CD8-positive, alpha-beta memory T cell (primary cell): ENCODE measurements around the gene SPRYD4. TPM values are rescaled to one million over a fixed set of nuclear protein-coding genes. Genes with fewer than 3 reads are reported as not detected.
A peak's percentile ranks its signal among the peaks of the same experiment; 100 is the strongest.

Experiments
- CTCF ChIA-PET: fragments of 350-600 bp; sonication (Branson Sonifier 250); formaldehyde crosslinking; loops from one replicate; lab custom pipeline; 2021; ENCODE audit warnings: antibody characterized with exemption; lab: Charles Lee
- POLR2A ChIA-PET: fragments of 350-600 bp; sonication (Branson Sonifier 250); formaldehyde crosslinking; loops from one replicate; lab custom pipeline; 2021; ENCODE audit warnings: antibody characterized with exemption; lab: Charles Lee
- DNase-seq, 5 donors: peaks; one replicate each; pipeline versions ENCODE4 v3.0.0 to v3.0.0-alpha.2; 2020 to 2022; ENCODE audit warnings: mixed read lengths in 1 of 5
- H3K27ac ChIP-seq: one replicate; pipeline ENCODE4 v1.7.0; 2013; ENCODE audit warnings: low read depth, mild to moderate bottlenecking, low read length, moderate library complexity
- H3K27me3 ChIP-seq: 2 replicates; pipeline ENCODE4 v1.7.0; 2013; ENCODE audit warnings: low read length, mild to moderate bottlenecking; ENCODE audit not compliant: insufficient read depth, poor library complexity, severe bottlenecking
- H3K36me3 ChIP-seq: 2 replicates; pipeline ENCODE4 v1.7.0; 2013; ENCODE audit warnings: mild to moderate bottlenecking, low read length, moderate library complexity; ENCODE audit not compliant: insufficient read depth
- H3K4me1 ChIP-seq: 2 replicates; pipeline ENCODE4 v1.7.0; 2013; ENCODE audit warnings: mild to moderate bottlenecking, low read length, moderate library complexity; ENCODE audit not compliant: insufficient read depth
- H3K4me3 ChIP-seq: 2 replicates; pipeline ENCODE4 v1.7.0; 2013; ENCODE audit warnings: mild to moderate bottlenecking, low read length
- H3K9me3 ChIP-seq: 2 replicates; pipeline ENCODE4 v1.7.0; 2013; ENCODE audit warnings: mild to moderate bottlenecking, low read length
- H3K27ac Mint-ChIP-seq, 8 donors: one replicate each; pipeline ENCODE4 v1.8.0; 2020 to 2021; ENCODE audit warnings: mixed read lengths in 8 of 8, mild to moderate bottlenecking in 6 of 8, inconsistent platforms in 3 of 8, moderate library complexity in 3 of 8
- H3K27me3 Mint-ChIP-seq, 2 donors: one replicate each; pipeline ENCODE4 v1.8.0; 2020 to 2021; ENCODE audit warnings: mixed read lengths in 2 of 2, mild to moderate bottlenecking in 1 of 2, moderate library complexity in 1 of 2
- H3K36me3 Mint-ChIP-seq, 3 donors: one replicate each; pipeline ENCODE4 v1.8.0; 2020 to 2021; ENCODE audit warnings: mixed read lengths in 3 of 3, inconsistent platforms in 1 of 3, mild to moderate bottlenecking in 1 of 3
- H3K4me1 Mint-ChIP-seq, 3 donors: one replicate each; pipeline ENCODE4 v1.8.0; 2020 to 2021; ENCODE audit warnings: mixed read lengths in 3 of 3, inconsistent platforms in 1 of 3, mild to moderate bottlenecking in 1 of 3
- H3K4me3 Mint-ChIP-seq, 7 donors: one replicate each; pipeline ENCODE4 v1.8.0; 2020 to 2021; ENCODE audit warnings: mixed read lengths in 7 of 7, mild to moderate bottlenecking in 6 of 7, moderate library complexity in 4 of 7, inconsistent platforms in 2 of 7
- H3K9me3 Mint-ChIP-seq, 5 donors: one replicate each; pipeline ENCODE4 v1.8.0; 2020 to 2022; ENCODE audit warnings: mixed read lengths in 5 of 5, mild to moderate bottlenecking in 3 of 5, moderate library complexity in 2 of 5, inconsistent platforms in 1 of 5
- polyA plus RNA-seq: library from polyadenylated mRNA; unstranded; fragments of 300-500 nt; fragmentation: Illumina TruSeq; gene quantifications from one replicate; pipeline ENCODE4 v1.2.3, GENCODE V29; 2021
- total RNA-seq, 2 experiments: library from RNA; stranded (reverse); gene quantifications; one replicate each; pipeline ENCODE4 v1.2.3, GENCODE V29; 2021

SPRYD4 gene
- total RNA-seq (1 to 10 TPM; 3.7 to 3.9 TPM), polyA plus RNA-seq (1.1 TPM)

DNA sequence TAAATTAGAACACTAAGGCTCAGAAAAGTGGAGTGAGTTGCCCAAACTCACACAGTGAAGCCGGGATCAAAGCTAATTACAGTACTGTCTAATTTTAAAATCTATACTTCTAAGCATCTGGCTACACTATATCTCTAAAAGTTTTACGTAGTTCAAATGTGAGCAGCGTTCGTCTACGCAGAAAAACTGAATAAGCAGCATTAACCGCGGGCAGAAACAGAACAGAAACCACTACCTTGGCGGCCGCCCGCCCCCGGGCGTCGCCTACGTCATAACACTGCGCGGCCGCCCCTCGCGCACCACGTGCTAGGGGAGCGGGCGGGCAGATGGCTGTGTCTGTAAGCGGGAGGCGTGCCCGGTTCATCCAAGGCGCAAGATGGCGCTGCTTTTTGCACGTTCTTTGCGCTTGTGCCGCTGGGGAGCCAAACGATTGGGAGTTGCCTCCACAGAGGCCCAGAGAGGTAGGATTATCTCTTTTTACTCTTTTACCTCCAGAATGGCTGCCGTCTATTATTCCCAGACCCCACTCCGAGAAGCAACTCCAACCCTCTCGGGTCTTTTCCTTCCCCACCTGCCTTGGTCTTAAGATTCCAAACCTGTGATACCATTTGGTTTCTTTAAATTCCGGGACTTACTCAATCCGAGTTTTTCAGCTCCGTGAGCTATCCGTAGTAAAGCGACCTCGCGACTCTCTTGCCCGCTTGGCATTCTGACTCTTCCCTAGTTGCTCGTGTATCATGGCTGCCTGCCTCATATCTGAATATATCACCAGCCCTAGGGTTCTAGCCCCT is at the start of gene SPRYD4:
Gene SPRYD4 (plus strand): TSS at position 363 of the 791 bp plus-strand sequence. CDS start 14 bp downstream, at position 377.
- Mint-ChIP-seq H3K4me3 (peak within 1 kb of the TSS; percentile 95 to 98 (median 96)), H3K27me3 (no peaks in the 10 kb centered on the region), H3K9me3 (no peaks in the 10 kb centered on the region), H3K36me3 (peaks cover 0 to 23% (median 1%) of the 10 kb centered on the region in 3 donors), H3K4me1 (peaks cover 23 to 52% (median 42%) of the 10 kb centered on the region in 3 donors), H3K27ac (peak within 1 kb of the TSS; percentile 94 to 99 (median 98))
- peak within 1 kb of the TSS; percentile 100 for H3K4me3 ChIP-seq
- no peaks in the 10 kb centered on the region for H3K27me3 ChIP-seq
- H3K27ac ChIP-seq: peak within 1 kb of the TSS; percentile 94
- no peaks in the 10 kb centered on the region for H3K36me3 ChIP-seq
- H3K4me1 ChIP-seq: peaks cover 15% of the 10 kb centered on the region
- ChIA-PET POLR2A (interaction anchor here (0.6 to 2.0 kb wide), 9 partner anchors 19 to 364 kb away, joined by 3 to 12 read pairs (median 4); partner anchors contain the start of genes CNPY2, COQ10A, GLS2 and PA2G4), CTCF (interaction anchor here (0.8 to 1.7 kb wide), 4 partner anchors 20 to 279 kb away, joined by 3 to 8 read pairs (median 3); partner anchors contain the start of genes GLS2 and RNF41)
- DNase-seq: peak; percentile 90 to 96 (median 94)
- H3K9me3 ChIP-seq: no peaks in the 10 kb centered on the region

DNA sequence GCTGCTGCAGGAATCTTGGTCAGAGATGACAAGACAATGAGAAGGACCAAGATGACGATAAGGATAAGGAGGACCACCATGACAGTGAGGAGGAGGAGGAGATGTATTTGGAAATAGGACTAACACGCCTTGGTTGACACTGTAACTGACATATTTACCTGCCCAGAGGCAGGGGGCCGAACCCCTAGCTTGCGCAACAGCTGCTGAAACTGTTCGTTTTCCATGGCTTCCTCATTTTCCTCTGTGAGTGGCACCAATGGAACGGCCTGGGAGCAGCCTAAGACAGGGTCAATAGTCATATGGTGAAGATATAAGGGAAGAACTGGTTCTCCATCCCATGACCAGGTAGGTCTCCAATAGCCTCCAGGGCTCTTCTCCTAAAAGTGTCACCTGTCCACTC is 48.0 kb upstream of the SPRYD4 start:
- Mint-ChIP-seq H3K4me1 (peaks cover 4 to 6% (median 6%) of the 10 kb centered on the region in 3 donors), H3K27ac (peak overlapping the region in 2 of 8 donors; percentile 1 to 37), H3K9me3 (no peaks in the 10 kb centered on the region), H3K27me3 (no peaks in the 10 kb centered on the region), H3K4me3 (no peak overlapping the region), H3K36me3 (peaks cover 4 to 20% (median 9%) of the 10 kb centered on the region in 3 donors)
- no peaks in the 10 kb centered on the region for H3K27me3 ChIP-seq
- POLR2A ChIA-PET: no interaction called here
- H3K36me3 ChIP-seq: no peaks in the 10 kb centered on the region
- H3K4me3 ChIP-seq: no peak overlapping the region
- H3K4me1 ChIP-seq: peaks cover 8% of the 10 kb centered on the region
- CTCF ChIA-PET: no interaction called here
- DNase-seq: no peak
- no peak overlapping the region for H3K27ac ChIP-seq
- H3K9me3 ChIP-seq: no peaks in the 10 kb centered on the region

GRCh38 chr12:56425193-56425592 is 43.2 kb upstream of the SPRYD4 start:
- ChIA-PET CTCF (interaction anchor here (0.7 to 2.0 kb wide), 2 partner anchors 9 to 39 kb away, joined by 3 to 4 read pairs; no protein-coding TSS in a partner anchor), POLR2A (interaction anchor here (0.5 kb wide), 1 partner anchor 145 kb away, joined by 10 read pairs; no protein-coding TSS in a partner anchor)
- Mint-ChIP-seq H3K4me1 (peaks cover 4 to 6% (median 6%) of the 10 kb centered on the region in 3 donors), H3K4me3 (no peak overlapping the region), H3K36me3 (peaks cover 2 to 27% (median 4%) of the 10 kb centered on the region in 3 donors), H3K27me3 (no peaks in the 10 kb centered on the region), H3K9me3 (no peaks in the 10 kb centered on the region), H3K27ac (peak overlapping the region in 2 of 8 donors; percentile 1 to 76)
- no peak for DNase-seq
- no peak overlapping the region for H3K4me3 ChIP-seq
- H3K36me3 ChIP-seq: no peaks in the 10 kb centered on the region
- peaks cover 10% of the 10 kb centered on the region for H3K4me1 ChIP-seq
- H3K27me3 ChIP-seq: no peaks in the 10 kb centered on the region
- H3K9me3 ChIP-seq: no peaks in the 10 kb centered on the region
- H3K27ac ChIP-seq: no peak overlapping the region

- POLR2A ChIA-PET: no interaction called here
These were observed 42.4 kb upstream of the SPRYD4 start for GRCh38 chr12:56425940-56426438.

DNA sequence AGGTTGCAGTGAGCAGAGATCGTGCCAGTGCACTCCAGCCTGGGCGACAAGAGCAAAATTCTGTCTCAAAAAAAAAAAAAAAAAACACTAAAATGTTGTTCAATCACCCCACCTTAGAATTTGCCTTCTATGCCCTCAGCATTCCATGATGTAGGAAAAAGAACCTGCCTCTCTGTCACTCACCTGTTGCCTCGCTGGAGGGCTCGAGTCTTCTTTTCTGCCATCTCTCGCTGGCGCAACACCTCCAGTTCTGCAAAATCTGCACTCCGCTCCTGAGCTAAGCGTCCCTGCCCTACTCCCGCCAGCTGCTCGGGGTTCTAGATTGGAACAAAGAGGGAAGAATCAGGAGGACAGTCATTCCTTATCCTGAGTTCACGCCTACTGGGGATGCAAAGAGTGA is 37.1 kb upstream of the SPRYD4 start:
- Mint-ChIP-seq H3K9me3 (no peaks in the 10 kb centered on the region), H3K4me3 (no peak overlapping the region), H3K27me3 (peaks cover 0 to 2% of the 10 kb centered on the region in 2 donors), H3K27ac (peak overlapping the region in 1 of 8 donors; percentile 89), H3K36me3 (peaks cover 0 to 24% (median 5%) of the 10 kb centered on the region in 3 donors), H3K4me1 (peaks cover 0 to 1% (median 0%) of the 10 kb centered on the region in 3 donors)
- Histone ChIP-seq H3K4me3 (no peak overlapping the region), H3K27me3 (no peaks in the 10 kb centered on the region), H3K36me3 (no peaks in the 10 kb centered on the region), H3K9me3 (no peaks in the 10 kb centered on the region), H3K4me1 (no peaks in the 10 kb centered on the region), H3K27ac (no peak overlapping the region)
- no peak for DNase-seq
- ChIA-PET CTCF (no interaction called here), POLR2A (no interaction called here)

More at GRCh38 chr12:56425940-56426438, 42.4 kb upstream of the SPRYD4 start:
- Histone ChIP-seq H3K27me3 (no peaks in the 10 kb centered on the region), H3K27ac (no peak overlapping the region), H3K36me3 (no peaks in the 10 kb centered on the region), H3K4me3 (no peak overlapping the region), H3K9me3 (no peaks in the 10 kb centered on the region), H3K4me1 (peaks cover 10% of the 10 kb centered on the region)
- H3K4me1 Mint-ChIP-seq: peaks cover 4 to 6% (median 6%) of the 10 kb centered on the region in 3 donors
- H3K27me3 Mint-ChIP-seq: no peaks in the 10 kb centered on the region
- H3K27ac Mint-ChIP-seq: no peak overlapping the region
- no peaks in the 10 kb centered on the region for H3K9me3 Mint-ChIP-seq
- H3K4me3 Mint-ChIP-seq: no peak overlapping the region
- H3K36me3 Mint-ChIP-seq: peaks cover 0 to 25% (median 3%) of the 10 kb centered on the region in 3 donors
- CTCF ChIA-PET: interaction anchor here (2.0 kb wide), 1 partner anchor 10 kb away, joined by 4 read pairs; no protein-coding TSS in a partner anchor
- no peak for DNase-seq

DNA sequence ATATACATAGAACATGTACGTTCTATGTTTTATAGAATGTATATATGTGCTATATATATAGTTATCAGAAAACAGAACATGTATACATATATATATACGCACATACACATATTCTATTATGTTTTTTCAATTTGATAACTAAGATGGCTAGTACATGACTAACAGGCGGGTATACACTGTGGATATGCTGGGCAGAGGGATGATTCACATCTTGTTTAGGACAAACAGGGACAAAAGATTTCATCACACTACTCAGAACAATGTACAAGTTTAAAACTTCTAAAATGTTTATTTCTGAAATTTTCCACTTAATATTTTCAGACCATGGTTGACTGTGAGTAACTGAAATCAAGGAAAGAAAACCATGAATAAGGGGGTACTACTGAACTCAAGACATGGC is 36.5 kb upstream of the SPRYD4 start:
- H3K27me3 Mint-ChIP-seq: peaks cover 0 to 2% of the 10 kb centered on the region in 2 donors
- ChIA-PET CTCF (no interaction called here), POLR2A (no interaction called here)
- H3K27ac ChIP-seq: no peak overlapping the region
- H3K4me1 ChIP-seq: no peaks in the 10 kb centered on the region
- no peak overlapping the region for H3K4me3 Mint-ChIP-seq
- H3K27ac Mint-ChIP-seq: no peak overlapping the region
- no peaks in the 10 kb centered on the region for H3K36me3 ChIP-seq
- no peak for DNase-seq
- H3K36me3 Mint-ChIP-seq: peaks cover 0 to 24% (median 5%) of the 10 kb centered on the region in 3 donors
- H3K27me3 ChIP-seq: no peaks in the 10 kb centered on the region
- H3K9me3 Mint-ChIP-seq: no peaks in the 10 kb centered on the region
- no peak overlapping the region for H3K4me3 ChIP-seq
- H3K4me1 Mint-ChIP-seq: peaks cover 0 to 1% (median 0%) of the 10 kb centered on the region in 3 donors
- H3K9me3 ChIP-seq: no peaks in the 10 kb centered on the region

GRCh38 chr12:56434828-56435227 is 33.5 kb upstream of the SPRYD4 start:
- ChIA-PET CTCF (interaction anchor here (1.0 to 1.7 kb wide), 2 partner anchors 25 to 29 kb away, joined by 3 read pairs; no protein-coding TSS in a partner anchor), POLR2A (no interaction called here)
- no peak overlapping the region for H3K4me3 Mint-ChIP-seq
- H3K9me3 Mint-ChIP-seq: no peaks in the 10 kb centered on the region
- peaks cover 0 to 13% (median 3%) of the 10 kb centered on the region in 3 donors for H3K36me3 Mint-ChIP-seq
- Histone ChIP-seq H3K4me1 (no peaks in the 10 kb centered on the region), H3K4me3 (no peak overlapping the region), H3K27ac (no peak overlapping the region), H3K27me3 (no peaks in the 10 kb centered on the region), H3K9me3 (no peaks in the 10 kb centered on the region), H3K36me3 (no peaks in the 10 kb centered on the region)
- H3K27me3 Mint-ChIP-seq: peaks cover 0 to 2% of the 10 kb centered on the region in 2 donors
- H3K27ac Mint-ChIP-seq: no peak overlapping the region
- no peak for DNase-seq
- H3K4me1 Mint-ChIP-seq: peaks cover 0 to 1% (median 0%) of the 10 kb centered on the region in 3 donors
